GM12891 (cell line): Measurements from ENCODE around the gene TCF12.

Source experiments
- PAX5 ChIP-seq: IDR thresholded peaks from 2 replicates; pipeline ENCODE4 v1.6.1; 2011; ENCODE audit warnings: low read length, moderate library complexity, mild to moderate bottlenecking; ENCODE audit not compliant: insufficient read depth, severe bottlenecking
- POLR2A ChIP-seq: IDR thresholded peaks from 2 replicates; pipeline ENCODE4 v1.6.1; 2011; ENCODE audit warnings: low read depth, low read length, control low read depth
- POLR2AphosphoS5 ChIP-seq: IDR thresholded peaks from 2 replicates; pipeline ENCODE4 v1.6.1; 2011; ENCODE audit warnings: low read depth, low read length, control low read depth
- SPI1 ChIP-seq: IDR thresholded peaks from 2 replicates; pipeline ENCODE4 v1.6.1; 2011; ENCODE audit warnings: low read depth, low read length, control low read depth
- TAF1 ChIP-seq: IDR thresholded peaks from 2 replicates; pipeline ENCODE4 v1.6.1; 2011; ENCODE audit warnings: low read depth, low read length, control low read depth

GRCh38 chr15:56968821-56969220, 50.4 kb downstream of the TCF12 start:
- TF ChIP-seq POLR2A (no peak), SPI1 (no peak), POLR2AphosphoS5 (no peak), TAF1 (no peak), PAX5 (no peak)
